ENCODE measurements around the gene C3orf70. TPM values are rescaled to one million over a fixed set of nuclear protein-coding genes. Genes with fewer than 3 reads are reported as not detected.
"Not testable (repeated sequence)": the region's sequence is repeated elsewhere in the genome, so short reads cannot be mapped to it uniquely, and the experiment has no call there.

C3orf70 gene
- total RNA-seq, 1 experiment from 2014 or later: 2.1 TPM

DNA sequence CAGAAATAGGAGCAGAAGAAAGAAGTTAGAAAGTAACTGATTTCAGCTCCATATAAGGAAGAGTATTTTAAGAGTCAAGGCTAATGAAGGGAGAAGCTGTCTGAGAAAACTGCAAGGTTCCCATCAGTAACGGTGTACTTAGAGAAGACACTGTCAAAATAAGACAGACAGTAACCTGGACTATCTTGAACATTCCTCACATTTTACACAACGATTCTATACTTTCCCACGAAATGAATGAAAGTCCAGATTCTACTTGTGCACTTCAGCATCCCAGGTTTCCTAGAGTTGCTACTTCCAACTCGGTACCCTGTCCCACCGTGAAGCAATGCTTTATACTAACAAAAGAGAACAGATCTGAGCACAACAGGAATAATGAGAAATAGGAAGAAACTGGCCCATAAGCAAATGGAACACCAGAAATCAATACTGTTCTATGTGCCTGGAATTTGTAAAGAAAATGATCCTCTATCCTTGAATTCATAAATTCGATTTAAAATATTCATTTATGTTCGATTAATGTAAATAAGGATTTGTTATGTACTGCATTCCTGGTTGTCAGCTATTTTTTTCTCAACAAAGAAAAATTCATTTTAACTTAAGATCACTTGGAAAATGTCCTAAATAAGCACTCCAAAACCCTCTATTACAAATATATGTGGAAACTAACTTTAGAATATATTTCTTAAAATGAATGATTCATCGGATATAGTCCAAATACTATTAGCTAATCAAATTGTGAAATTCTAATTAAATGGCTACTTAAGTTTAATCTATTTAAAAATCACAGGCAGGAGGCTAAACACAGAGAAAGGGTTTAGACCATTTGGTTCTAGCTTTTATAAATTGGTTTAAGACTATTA lies 1.5 kb downstream of the C3orf70 start:
- no peak for DNase-seq (ENCODE audit: low spot score)

DNA sequence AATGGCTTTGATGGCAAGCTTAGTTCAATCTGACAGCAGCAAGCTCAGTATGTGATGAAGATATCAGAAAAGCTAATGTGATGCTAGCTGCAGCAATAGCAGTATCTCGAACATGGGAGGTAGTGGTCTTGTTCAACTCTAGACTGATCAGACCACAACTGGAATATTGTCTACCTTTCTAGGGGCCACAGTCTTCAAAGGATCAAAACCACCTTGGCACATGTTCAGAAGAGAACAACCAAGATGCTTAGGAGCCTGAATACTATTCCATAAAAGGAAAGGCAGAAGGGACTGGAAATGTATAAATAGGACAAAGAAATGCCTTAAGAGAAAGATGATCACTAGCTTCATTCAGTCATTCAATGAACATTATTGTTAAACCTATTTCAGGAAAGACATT lies 2.3 kb downstream of the C3orf70 start:
- no peak for DNase-seq (ENCODE audit: low spot score)

DNA sequence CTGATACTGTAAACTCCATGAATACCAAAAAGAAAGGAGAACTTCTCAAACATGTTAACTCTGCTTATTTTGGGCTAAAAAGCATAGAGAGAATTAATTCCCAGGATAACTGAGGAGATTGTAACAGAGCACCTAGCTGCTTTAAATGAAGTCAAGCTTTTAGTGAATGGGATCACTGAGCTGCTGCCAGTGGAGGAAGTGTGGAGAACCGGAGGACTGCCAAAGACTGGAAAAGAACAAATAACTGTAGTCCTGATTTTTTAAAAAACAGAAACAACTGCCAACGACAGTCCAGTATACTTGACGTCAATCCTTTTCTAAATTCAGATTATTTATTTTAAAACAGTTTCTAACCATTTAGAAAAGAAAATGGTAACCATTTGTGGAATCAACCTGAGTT lies 3.3 kb downstream of the C3orf70 start:
- no peak for DNase-seq (ENCODE audit: low spot score)

DNA sequence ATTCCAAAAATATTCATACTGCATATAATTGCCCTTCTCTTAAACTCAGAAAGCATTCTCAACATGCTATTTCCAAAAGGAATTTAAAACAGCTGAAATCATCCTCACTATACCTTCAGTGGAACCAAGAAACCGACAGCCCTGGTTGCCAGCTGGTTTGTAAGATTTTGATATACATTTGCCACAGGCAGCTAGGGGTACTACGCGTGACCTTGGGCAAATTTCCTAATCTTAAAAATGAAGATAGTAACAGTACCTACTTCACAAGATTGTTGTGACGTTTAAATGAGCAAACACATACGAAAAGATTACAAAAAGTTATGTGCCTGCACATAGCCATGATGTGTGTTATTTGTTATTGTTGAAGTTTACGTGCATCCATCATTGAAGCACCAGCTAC lies 7.3 kb downstream of the C3orf70 start:
- DNase-seq (ENCODE audit: low spot score): no peak

DNA sequence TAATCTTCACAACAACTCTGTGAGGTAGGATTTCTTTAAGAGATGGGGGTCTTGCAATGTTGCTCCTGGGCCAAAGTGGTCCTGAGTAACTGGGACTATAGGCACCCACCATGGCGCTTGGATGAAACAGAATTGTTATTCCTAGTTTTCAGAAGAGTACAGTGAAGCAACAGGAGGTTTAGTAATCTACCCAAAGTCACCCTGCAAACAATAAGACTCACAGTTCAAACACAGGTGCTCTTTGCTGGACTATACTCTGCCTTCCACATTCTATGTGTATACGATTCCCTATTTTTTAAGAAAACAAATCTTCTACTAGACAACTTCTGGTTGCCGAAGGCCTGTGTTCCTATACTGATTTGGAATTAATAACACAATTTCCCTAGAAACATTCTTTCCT lies 8.1 kb downstream of the C3orf70 start:
- DNase-seq (ENCODE audit: low spot score): no peak

DNA sequence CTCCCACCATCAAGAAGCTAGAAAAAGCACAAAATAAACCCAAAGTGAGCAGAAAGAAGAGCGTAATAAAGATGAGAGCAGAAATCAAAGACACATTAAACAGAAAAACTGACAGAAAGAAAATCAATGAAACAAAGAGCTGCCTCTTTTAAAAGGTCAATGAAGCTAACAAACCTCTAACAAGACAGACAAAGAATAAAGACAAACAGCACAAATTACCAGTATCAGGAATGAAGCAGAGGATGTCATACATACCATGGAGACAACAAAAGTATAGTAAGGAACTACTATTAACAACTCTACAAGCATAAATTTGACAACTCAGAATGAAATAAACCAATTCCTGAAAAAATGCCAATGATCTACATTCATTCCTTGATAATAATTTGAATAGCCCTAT lies 15.0 kb downstream of the C3orf70 start:
- DNase-seq (ENCODE audit: low spot score): no peak

DNA sequence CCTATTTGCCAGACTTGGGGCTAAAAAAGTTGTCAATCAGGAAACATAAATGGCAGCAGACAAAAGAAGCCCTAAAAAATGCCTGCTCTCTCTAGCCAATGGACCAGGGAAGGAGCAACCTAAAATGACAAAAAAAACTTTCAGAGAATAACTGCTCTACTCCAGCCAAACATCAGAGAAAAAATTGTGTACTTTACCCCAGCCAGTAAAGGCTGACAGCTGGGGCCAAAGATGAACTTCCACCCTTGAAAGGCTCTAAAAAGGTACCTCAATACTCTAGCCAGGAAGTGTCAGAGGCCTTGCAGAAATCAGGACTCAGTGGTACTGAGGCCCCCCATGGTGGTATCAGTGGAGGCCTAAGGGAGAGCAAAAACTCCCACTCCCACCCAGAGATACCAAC lies 18.4 kb downstream of the C3orf70 start:
- DNase-seq (ENCODE audit: low spot score): no peak

DNA sequence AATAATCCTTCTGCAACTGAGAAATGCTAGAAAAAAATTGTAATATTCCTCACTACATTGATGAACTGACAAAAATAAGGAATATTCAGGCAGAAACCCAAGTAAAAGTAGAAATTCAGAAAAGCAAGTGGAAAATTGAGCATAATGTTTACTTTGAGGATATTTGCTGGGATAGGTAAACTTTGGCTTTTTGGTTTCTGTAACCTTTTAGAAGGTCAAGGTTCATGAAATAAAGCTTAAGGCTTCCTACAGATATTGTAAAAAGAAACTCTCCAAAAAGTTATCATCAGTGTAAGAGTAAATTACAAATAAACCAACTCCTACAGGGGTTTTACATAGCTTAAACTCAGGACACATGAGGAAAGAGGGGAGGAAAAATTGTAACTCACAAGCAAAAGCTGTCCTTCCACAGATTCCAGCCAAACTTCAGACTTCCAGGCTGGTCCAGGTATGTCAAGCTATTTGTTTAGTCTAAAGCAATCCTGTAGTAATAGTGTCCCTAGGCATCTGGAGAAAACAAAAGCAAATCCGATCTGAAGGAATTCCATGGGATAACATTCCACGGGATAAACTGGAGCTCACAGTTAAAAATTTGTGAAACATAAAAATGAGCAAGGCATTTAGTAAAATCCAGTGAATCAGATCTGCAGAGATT lies 21.1 kb downstream of the C3orf70 start:
- DNase-seq (ENCODE audit: low spot score): no peak

DNA sequence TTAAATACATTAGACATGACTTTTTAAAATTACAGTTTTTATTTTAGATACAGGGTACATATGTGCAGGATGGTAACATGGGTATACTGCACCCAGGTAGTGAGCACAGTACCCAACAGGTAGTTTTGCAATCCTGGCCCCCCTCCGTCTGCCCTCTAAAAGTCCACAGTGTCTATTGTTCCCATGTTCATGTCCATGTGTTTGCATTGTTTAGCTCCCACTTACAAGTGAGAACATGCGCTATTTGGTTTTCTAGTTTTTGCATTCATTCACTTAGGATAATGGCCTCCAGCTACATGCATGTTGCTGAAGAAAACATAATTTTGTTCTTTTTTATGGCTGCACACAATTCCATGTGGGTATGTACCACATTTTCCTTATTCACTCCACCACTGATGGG lies 23.8 kb downstream of the C3orf70 start:
- DNase-seq (ENCODE audit: low spot score): no peak

DNA sequence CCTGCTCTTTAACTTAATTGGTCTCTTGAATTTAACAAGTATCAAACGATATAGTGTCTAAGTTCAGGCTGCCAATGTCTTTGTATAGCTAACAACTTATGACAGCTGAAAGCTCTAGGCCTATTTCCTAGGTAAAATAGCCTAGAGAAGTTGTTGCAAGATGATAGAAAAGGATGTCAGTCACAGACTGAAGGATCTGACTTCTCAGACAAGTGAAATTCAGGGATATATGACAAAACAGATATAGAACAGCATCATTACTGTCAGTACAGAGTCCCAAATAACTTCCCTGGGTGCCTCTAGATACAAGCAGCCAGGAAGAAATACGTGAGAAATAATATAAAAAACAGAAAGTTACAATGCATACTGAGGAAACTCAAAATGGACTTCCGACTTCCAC lies 26.7 kb downstream of the C3orf70 start:
- no peak for DNase-seq (ENCODE audit: low spot score)

DNA sequence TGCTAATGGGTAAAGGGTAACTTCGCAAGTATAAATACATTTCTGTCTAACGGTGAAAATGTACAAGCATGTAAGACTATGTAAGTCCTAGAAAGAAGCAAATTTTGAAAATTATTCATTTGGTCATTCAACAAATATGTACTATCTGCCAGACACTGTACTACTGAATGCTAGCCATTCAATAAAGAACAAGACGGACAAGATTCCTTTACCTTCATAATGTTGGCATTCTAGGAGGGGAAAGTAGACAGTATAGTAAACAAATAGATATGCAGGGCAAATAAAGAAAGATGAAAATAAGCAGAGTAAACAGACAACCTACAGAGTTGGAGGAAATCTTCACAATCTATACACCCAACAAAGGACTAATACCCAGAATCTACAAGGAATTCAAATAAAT lies 32.7 kb downstream of the C3orf70 start:
- DNase-seq (ENCODE audit: low spot score): no peak

DNA sequence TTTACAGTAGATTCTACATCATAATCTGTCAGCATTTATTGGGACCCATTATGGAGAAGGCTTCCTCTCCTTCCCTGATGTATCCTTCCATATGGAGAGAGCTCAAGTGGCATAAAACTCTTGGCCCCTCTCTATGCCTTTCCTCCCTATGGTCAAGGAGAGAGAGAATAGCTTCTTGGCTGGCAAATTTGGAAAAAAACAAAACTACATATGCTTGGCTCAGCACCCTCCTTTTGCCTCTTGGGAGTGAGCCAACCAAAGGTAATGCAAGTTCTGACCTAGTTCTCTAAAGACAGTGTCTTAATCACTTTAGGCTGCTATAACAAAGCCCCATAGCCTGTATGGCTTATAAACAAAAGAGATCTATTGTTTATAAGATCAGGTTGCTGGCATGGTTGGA lies 37.5 kb downstream of the C3orf70 start:
- DNase-seq (ENCODE audit: low spot score): no peak

DNA sequence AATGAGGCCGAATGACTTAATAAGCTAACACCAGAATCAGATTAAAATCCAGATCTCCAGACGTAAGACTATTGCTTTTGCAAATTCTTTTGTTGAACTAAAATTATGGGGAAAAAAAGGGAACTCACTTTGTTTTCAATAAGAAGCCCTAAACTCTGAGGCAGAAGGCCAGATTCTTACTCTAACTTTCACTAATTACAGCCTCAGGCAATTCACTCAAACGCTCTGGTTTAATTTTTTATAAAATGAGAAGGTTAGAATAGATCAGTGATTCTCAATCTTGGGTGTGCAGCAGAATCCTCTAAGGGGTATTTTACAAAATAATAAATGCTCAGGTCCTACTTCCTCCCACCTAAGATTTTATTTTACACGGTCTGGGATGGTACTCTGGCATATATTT lies 38.1 kb downstream of the C3orf70 start:
- no peak for DNase-seq (ENCODE audit: low spot score)

DNA sequence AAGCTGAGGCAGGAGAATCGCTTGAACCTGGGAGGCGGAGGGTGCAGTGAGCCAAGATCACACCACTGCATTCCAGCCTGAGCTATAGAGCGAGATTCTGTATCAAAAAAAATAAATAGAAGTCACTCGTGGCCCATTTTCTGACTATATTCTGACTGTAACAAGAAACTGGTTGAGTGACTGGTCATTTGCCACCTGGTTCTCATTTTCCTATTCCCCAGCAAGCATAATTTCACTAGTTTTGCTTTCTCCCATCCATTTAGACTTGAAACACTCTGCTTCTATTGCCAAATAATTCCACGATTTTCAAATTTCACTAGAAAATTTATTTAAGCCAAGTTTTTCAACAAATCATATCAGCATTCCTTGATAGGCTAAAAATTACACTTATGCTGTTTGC lies 40.7 kb downstream of the C3orf70 start:
- DNase-seq (ENCODE audit: low spot score): no peak

DNA sequence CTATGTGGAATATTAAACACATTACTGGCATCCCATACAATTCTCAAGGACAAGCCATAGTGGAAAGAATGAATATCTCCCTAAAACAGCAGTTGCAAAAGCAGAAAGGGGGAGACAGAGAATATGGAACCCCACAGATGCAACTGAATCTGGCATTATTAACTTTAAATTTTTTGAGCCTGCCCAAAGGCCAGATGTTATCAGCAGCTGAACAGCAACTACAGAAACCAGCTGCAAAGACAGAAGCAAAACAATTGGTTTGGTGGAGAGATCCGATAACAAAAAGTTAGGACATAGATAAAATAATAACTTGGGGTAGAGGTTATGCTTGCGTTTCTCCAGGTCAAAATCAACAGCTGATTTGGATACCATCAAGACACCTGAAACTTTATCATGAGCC lies 43.8 kb downstream of the C3orf70 start:
- DNase-seq (ENCODE audit: low spot score): not testable (repeated sequence)

DNA sequence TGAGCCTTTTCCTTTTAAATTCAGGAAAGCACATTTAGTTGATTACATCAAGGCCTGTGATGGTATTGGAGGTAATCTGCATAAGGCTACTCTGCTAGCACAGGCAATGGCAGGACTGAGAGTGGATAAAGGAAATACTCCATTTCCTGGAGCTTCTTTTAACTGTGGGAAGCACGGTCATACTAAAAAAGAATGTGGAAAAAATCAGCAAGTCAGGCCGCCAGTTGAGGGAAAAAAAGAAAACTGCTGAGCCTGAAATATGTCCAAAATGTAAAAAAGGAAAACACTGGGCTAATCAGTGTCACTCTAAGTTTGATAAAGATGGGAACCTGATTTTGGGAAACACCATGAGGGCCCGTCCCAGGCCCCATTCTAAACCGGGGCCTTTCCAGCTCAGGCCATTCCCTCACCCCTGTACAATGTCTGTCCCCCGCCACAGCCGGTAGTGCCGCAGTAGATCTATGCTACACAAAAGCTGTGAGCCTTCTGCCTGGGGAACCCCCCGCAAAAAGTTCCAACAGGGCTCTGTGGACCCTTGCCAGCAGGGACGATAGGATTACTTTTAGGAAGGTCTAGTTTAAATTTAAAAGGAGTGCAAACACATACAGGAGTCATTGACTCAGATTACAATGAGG lies 46.5 kb downstream of the C3orf70 start:
- DNase-seq (ENCODE audit: low spot score): not testable (repeated sequence)

DNA sequence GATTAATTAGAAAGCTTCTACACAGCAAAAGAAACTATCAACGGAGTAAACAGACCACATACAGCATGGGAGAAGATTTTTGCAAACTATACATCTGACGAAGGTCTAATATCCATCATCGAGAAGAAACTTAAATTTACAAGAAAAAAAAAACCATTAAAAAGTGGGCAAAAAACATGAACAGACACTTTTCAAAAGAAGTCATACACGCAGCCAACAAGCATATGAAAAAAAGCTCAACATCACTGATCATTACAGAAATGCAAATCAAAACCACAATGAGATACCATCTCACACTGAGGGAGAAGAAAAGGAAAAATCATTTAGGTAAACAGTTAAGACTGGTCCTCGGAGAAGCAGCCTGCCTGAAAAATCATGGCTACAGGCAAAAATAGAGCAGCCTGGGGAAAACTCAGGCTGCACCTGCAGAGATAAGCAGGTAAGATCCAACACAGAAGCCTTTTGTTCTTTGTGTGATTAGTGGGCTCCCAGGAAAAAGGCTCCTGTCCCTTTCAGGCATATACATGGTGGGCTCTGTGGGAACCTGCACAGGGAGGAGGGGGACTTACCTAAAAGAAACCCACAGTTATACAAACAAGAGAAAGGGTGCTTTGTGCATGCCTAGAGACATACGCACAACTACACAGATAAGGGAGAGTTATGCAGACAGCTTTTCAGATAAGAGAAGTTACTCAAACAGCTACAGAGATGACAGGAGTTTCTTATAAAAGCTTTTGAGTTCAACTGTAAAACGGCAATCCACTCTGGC lies 49.3 kb downstream of the C3orf70 start:
- DNase-seq (ENCODE audit: low spot score): no peak

DNA sequence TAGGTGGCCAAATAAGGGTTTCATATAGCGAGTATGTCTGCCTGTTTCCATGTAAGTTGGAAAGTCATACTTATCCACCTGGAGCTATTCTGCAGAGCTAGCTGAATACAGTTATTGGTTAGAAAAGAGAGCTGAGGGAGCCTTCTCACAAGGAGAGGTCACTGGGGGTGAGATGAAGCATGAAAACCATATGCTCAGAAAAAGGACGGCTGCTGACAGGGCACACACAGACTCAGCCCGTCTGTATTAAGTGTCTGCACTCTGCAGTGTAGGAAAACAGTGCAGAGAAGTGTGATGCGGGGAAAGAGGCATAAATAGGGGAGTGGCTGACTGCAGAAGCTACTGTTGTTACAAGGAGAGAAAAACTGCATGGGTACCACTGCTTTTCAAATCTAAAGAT lies 58.2 kb downstream of the C3orf70 start:
- no peak for DNase-seq (ENCODE audit: low spot score)

DNA sequence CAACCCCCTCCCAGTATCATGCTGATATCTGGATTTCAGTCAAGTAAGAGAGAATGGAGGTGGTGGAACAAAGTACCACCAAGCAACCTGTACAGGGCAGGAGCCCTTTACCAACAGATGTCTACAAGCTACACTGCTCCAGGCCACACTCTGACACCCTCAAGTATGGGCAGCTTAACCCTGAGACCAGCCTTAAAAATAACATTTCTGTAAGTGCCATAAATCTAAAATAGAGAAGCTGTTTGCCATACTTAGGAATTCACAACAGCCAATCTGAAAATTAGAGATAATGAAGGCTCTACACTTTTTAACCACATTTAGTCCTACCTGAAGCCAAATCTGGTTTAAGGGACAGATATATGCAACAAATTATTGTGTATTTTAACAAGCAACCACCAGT lies 59.7 kb downstream of the C3orf70 start:
- DNase-seq (ENCODE audit: low spot score): no peak

DNA sequence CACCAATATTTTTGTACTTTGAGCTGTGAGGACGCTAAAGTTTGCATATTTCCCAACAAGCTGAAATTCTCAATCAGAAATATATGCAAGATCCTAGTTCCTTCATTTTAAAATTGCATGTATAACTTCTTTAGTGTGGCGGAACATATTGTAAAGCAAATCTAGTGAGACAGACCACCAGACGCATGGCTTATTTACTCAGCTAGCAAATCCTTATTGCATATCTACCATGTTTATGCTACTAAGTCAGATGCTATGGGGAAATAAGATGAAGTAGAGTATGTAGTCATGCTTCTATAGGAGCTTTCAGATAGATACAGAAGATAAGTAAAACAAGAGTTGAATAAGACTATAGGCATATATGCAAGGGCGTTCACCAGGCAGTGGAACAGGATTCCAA lies 62.0 kb downstream of the C3orf70 start:
- DNase-seq (ENCODE audit: low spot score): no peak

DNA sequence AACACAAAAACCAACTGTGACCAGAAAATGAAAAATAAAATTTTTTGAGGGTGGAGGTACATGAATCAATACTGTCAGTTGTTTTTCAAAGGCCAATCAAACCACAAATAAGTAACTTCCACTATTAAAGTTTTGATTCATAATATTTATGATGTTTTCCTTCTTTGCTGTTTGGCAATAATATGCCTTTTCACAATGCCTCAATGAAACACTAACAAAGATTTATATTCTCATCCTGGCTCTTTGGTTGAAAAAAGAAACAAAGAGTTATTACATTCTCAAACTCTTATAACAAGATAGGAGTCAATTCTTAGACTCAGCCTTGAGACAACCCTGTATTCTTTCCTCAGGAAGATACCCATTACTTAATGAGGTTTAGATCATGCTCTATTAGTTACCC lies 63.1 kb downstream of the C3orf70 start:
- no peak for DNase-seq (ENCODE audit: low spot score)

DNA sequence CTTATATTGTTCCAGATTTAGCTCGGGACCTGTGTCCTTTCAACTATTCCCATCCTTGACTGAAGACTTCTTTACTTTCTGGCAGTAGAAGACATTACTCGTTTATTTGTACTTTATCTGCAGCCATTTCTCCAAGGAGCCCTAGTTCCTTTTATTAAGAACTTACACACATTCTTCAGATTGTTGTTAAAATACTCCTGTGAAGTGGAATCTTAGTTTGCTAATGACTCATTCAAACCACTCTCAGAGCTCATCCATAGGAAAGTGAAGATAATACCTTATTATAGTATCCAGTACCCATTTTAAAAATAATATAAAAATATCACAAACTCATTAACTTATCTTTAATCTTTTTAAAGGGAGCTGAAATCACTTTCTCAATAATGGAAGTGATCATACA lies 63.5 kb downstream of the C3orf70 start:
- peak; percentile 45 for DNase-seq (ENCODE audit: low spot score)
